HG03457 (cell line): Measurements from ENCODE around the gene USP15.

Experiments
- ATAC-seq: cut with Tn5 transposase; IDR thresholded peaks from one replicate; pipeline ENCODE4 v1.9.1; 2021; ENCODE audit warnings: moderate number of reproducible peaks; ENCODE audit not compliant: unreplicated experiment

The USP15 gene

GRCh38 chr12:62256408-62257096 lies 3.7 kb upstream of the USP15 start:
- ATAC-seq: no peak

- ATAC-seq: no peak
These were observed 2.0 kb upstream of the USP15 start for GRCh38 chr12:62258231-62258630.

- ATAC-seq: no peak
These were observed 1.1 kb upstream of the USP15 start for GRCh38 chr12:62258941-62259630.

GRCh38 chr12:62259631-62259992 lies 592 bp upstream of the USP15 start:
- peak; percentile 3 for ATAC-seq

- peak; percentile 58 for ATAC-seq
These were observed 804 bp downstream of the USP15 start for GRCh38 chr12:62260733-62261683.

- ATAC-seq: no peak
These were observed 1.8 kb downstream of the USP15 start for GRCh38 chr12:62261876-62262517.

- no peak for ATAC-seq
These were observed 3.0 kb downstream of the USP15 start for GRCh38 chr12:62263232-62263631.

- no peak for ATAC-seq
These were observed 3.8 kb downstream of the USP15 start for GRCh38 chr12:62263966-62264365.

GRCh38 chr12:62264706-62265105 lies 4.5 kb downstream of the USP15 start:
- no peak for ATAC-seq

- no peak for ATAC-seq
These were observed 5.3 kb downstream of the USP15 start for GRCh38 chr12:62265511-62265910.

- no peak for ATAC-seq
These were observed 6.8 kb downstream of the USP15 start for GRCh38 chr12:62267026-62267425.

GRCh38 chr12:62267480-62267879 lies 7.3 kb downstream of the USP15 start:
- ATAC-seq: no peak

- no peak for ATAC-seq
These were observed 8.8 kb downstream of the USP15 start for GRCh38 chr12:62268956-62269355.

- ATAC-seq: no peak
These were observed 9.4 kb downstream of the USP15 start for GRCh38 chr12:62269464-62270228.

- no peak for ATAC-seq
These were observed 10.2 kb downstream of the USP15 start for GRCh38 chr12:62270384-62270783.

GRCh38 chr12:62270872-62271271 lies 10.7 kb downstream of the USP15 start:
- no peak for ATAC-seq

GRCh38 chr12:62272936-62273552 lies 12.8 kb downstream of the USP15 start:
- no peak for ATAC-seq

GRCh38 chr12:62273724-62274380 lies 13.6 kb downstream of the USP15 start:
- ATAC-seq: no peak

GRCh38 chr12:62278022-62278421 lies 17.8 kb downstream of the USP15 start:
- no peak for ATAC-seq
